Posterior cingulate gyrus (tissue), 11 donors: ENCODE data around the gene IL22RA2.

Experiments
- DNase-seq, 10 donors: peaks; one replicate each; pipeline versions ENCODE4 v3.0.0 to v3.0.0-alpha.2; 2020 to 2021; ENCODE audit warnings: mixed read lengths in 3 of 10
- intact Hi-C: fragments of 100-400 bp; cut with DNase I; formaldehyde crosslinking; loops from one replicate; pipeline ENCODE4 v1.15.1; 2023

The IL22RA2 gene

DNA sequence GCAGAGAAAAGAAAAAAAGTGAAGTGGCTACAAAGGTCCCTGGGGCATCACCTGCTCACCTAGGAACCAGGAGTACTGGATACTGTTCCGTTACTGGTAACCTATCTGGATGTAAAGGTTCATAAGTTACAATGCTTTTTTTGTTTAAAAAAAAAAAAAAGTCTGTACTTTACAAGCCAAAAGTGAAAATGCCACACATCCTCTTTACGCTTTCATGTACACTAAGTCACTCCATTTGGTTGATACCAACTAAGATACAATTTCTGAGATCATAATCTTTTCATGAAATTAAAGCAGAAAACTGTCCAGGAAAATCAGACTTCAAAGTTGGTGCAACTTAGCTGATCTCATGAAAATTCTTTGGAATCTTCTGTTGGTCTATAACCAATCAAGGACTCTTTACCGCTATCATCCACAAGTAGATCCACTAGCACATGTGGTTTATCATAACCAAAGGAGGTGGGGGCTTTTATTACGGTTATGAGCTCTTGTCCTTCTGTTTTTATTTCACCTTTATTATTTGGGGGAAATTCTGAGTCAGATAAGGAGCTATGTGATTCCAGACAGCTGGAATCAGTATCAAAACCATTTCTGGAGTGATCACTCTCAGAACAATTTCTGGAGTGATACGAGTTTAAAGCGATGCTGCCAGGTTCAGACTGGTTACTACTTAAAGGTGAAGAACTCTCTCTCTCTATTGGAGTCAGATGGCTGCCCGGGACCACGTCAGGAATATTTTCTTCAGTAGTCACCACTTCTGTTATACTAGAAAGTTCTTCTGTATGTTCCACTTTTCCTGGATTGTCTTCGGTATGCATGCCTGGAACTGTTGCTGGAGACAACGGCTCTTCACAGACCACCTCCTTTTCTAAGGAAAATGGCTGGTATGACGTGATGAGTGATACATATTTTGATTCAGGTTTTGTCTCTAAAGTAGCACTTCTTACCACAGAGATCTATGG, 24.5 kb upstream of the IL22RA2 start:
- intact Hi-C loops: no loop called here
- no peak for DNase-seq

DNA sequence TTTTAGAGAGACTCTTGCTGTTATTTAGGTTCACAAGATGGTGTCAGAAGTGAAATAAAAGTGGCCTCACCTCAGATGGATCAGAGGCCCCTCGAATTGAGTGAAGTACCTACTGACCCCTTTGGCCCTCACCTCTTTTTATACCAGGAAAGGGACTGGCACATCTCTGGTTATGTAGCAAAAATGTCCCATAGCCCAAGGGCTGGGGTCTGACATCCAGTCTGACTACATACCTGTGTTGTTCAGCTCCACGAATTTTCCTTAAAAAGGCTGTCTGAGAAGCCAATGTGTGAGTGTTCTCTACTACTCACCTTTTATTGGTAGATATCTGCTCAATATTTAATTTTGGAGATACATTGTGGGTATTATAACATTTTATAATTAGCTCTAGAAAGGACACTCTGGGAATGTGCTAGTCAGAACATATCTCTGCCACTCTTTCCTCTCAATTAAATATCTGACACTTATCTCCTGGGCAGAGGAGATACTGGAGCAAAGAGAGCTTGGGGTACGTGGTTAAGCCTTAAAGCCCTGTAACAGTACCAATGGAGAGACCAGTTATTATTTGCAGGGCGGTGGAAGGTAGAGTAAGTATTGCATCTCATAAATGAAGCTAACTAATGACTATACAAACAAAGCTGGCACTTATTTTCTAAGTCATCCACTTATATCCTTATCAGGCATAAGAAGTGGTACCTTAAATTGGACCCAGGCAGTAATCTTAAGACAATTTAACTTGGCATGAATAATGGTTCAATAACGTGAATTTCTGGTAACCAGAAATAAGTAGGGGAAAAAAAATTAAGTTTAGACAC, 20.0 kb upstream of the IL22RA2 start:
- intact Hi-C loops: no loop called here

DNA sequence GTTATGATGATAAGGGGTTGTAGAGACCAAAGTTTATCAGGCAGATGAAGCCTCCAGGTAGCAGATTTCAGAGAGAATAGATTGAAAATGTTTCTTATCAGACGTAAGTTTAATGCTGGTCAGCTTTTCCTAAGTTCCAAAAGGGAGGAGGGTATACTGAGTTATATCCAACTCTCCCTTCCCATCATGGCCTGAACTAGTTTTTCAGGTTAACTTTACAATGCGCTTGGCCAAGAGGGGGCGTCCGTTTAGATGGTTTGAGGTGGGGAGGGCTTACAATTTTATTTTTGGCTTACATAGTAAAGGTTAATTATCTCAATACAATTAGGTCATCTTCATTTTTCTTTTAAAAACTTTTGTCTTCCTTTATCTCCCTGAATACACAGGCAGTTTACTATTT, 19.4 kb upstream of the IL22RA2 start:
- no peak for DNase-seq
- intact Hi-C loops: no loop called here

More for the DNA sequence above, 20.0 kb upstream of the IL22RA2 start:
- DNase-seq: no peak

DNA sequence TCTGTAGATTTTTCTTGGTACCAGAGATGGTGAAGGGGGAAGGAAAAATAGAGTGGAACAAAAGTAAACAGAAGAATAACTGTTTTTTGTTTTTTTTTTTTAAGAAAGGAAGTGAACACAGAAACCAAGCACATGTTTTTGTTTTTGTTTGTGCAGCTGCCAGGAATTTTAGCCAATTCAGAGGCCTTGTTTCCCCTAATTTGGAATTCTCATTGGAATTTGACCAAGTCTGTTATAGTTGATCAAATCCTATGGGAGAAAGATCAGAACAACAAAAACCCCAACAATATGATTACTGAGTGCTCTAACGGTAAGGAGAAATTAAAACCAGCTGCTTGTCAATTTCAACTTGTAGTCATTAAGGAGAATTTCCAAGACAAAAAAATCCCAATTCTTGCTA, 18.2 kb upstream of the IL22RA2 start:
- no peak for DNase-seq
- intact Hi-C loops: no loop called here

DNA sequence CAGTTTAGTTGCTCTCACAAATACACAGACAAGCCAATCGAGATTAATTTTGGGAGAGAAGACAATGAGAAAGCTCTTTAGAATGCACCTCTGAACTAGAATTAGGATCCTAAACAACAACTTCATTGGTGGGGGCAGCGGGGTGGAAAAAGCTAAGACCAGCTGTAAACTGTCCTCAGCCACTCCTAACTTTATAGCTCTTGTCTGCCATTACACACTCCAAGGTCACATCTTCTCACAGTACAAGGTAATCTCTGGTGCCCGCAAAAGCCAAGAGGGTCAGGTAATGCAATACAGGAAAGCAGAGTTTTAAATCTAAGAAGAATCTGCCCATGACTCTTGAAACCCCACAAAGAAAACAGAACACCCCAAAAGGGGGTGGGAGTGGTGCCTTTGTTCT, 17.8 kb upstream of the IL22RA2 start:
- intact Hi-C loops: no loop called here
- no peak for DNase-seq

DNA sequence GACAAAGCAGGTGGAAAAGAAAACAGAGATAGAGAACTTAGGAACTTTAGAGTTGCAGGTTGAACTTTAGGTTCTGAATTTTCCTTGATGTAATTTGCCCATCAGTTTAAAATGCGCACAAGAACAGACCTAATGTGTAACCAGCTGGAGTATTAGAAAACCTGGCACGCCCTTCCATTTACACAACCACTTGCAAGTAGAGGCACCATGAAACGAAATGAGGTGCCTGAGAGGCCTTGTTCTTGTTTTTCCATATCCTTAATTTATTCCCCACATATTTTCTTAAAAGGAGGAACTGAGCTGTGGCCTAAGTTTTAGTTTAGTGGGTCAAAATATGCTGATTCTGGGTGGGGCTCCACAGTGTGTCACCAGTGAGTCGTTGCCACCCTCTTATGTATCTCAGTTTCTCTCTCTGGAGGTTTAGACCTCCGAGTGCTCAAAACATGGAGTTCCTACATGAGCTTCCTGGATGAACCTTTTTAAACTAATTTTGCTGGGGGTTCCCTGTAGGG, 17.2 kb upstream of the IL22RA2 start:
- intact Hi-C loops: no loop called here
- DNase-seq: no peak

DNA sequence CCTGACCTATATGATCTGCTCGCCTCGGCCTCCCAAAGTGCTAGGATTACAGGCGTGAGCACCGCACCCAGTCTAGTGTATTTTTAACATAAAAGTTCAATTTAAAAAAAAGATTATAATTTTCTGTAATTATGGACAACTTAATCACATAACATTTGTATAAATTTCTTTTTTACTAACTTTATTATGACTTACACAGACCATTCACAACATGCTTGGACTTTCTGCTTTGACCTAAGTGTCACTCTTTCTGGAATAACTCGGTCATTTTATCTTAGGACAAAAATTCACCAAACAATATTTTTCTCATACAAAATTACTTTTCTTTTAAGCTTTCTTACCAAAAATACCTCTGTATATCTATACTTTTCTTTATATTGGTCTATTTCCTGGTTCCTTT, 15.4 kb upstream of the IL22RA2 start:
- intact Hi-C loops: no loop called here
- DNase-seq: no peak

DNA sequence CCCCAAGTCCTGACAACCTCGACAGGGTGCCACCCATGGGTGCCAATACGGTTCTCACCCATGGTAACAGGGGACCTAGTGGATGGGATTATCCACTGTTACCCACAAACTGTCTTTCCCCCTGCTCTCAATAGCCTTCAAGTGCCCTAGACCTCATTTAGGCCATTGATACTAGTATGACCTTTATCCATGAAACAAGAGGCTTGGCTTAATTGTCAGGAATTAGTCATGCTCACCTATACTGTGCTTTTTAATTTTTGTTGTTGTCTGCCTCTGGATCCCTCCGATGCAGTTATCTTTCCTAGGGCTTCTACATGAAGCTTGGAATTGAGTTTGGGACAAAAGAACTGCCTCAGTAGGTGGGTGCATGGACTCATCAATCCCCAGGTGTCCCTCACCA, 11.8 kb upstream of the IL22RA2 start:
- no peak for DNase-seq
- intact Hi-C loops: no loop called here

DNA sequence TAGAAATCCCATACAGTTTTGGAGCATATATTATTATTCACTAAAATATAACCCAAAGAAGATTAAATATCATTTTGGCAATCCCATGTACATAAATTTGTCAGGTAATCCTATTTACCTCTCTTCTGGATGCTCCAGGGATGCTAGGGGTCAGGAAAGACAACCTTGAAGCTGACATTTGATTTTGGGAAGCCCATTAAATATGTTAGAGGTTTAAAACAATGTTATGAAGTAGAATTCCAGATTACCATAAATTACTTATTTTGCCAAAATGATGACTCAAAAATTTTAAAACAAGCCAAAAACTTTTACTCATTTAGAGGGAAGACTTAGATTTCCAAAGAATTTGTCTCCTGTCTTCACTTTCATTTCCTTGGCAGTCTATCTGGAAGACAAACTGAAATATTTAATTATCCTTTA, 9.2 kb upstream of the IL22RA2 start:
- no peak for DNase-seq
- intact Hi-C loops: no loop called here

DNA sequence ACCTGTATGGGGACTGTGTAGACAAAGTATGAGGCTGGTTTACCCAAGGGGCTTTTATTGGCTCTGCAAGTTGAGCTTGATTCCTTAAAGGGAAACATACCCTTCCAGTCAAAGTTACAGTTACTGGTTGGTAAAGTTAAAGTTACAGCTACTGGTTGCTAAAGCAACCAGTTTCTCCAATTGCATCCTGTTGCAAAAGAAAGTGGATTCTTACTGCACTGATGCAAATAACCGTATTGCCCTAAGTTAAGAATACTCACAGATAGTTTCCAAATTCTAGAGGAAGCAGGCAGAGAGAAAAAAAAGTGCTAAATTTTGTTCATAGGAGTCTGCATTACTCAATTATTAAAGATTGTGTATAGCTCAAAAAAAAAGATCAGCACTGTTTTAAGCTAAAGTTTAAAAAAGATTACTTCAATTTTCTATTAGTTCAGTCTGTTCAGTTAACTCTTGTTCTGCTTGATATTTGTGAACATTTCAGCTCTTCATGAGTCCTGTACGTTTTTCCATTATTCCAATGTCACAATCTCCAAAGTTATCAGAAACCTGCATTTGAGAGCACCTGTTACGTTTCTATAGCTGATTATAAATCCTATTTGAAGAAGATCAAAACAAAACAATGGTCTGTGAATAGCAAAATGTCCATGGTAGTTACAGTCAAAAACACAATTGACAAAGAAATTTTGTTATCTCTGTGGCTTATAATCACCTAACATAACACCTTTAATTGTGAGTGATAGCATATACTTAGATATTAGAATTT, 8.6 kb upstream of the IL22RA2 start:
- DNase-seq: no peak
- intact Hi-C loops: no loop called here

DNA sequence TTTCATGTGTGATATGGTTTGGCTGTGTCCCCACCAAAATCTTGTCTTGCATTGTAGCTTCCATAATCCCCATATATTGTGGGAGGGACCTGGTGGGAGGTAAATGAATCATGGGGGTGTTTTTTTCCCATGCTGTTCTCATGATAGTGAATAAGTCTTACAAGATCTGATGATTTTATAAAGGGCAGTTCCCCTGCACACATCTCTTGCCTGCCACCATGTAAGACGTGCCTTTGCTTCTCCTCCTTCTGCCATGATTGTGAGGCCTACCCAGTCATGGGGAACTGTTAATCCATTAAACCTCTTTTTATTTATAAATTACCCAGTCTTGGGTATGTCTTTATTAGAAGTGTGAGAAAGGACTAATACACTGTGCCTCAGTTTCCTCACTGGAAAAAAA, 4.2 kb upstream of the IL22RA2 start:
- intact Hi-C loops: no loop called here
- DNase-seq: no peak

DNA sequence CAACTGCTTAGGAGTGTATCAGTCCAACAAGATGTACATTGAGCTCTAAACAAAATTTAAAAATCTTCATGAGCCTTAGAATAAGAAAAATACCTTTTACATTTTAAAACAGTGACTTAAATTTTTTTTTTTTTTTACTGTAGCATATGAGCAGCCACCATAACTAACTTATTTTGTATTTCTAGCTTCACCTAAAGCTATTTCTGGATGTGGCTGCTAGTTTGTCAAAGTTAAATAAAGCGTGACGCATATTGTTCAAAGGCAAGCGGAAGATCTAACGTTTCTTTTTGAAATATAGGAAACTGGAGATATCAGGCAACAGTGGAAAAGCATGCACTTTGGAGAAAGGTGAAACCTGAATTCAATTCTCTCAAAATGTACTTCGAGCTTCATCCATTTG, 3.3 kb upstream of the IL22RA2 start:
- DNase-seq: no peak
- intact Hi-C loops: no loop called here

DNA sequence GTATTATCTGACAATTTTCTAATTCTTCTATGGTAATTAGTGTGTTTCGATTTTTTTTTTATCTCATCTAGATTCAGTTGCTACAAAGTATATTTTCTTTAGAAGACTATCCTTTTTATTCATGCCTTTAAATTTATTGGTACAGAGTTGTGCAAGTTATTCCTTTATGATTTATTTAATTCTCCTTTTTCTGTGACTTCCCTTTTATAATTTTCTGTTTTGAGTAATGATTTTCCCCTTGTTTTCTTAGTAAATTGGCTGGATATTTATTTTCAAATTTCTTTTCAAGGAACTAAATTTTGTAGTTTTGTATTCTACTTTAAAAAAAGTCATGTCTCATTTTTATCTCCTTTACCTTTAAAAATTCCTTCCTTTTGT, 2.4 kb upstream of the IL22RA2 start:
- intact Hi-C loops: no loop called here
- DNase-seq: no peak

DNA sequence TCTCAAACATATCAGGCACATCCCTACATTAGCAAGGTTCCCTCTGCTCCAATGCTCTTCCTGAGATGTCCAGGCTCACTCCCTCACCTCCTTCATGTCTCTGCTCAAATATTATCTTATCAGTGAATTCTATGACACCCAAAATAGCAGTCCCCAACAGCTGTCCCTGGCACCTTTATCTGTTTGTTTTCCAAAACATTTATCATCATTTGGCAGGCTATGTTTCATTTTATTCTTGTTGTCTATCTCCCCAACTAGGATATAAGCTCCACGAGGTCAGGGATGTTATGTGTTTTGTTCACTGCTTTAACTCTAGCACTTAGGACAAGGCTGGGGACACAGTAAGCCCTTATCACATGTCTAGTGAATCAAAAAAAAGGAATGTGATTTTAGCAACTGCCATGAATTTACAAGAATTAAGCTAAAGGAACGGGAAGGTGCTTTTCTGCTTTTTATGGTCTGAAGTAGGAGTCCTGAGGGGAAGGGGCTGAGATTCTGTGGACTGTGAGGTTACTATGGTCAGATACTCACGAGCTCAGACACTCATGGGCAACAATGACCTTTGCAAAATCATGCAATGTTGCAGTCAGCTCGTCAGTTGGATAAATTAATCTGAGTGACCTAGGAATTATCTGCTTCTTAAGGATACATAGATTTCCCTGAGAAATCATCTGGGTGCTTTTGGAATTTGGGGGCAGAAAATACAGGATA, 1.9 kb upstream of the IL22RA2 start:
- no peak for DNase-seq
- intact Hi-C loops: no loop called here

DNA sequence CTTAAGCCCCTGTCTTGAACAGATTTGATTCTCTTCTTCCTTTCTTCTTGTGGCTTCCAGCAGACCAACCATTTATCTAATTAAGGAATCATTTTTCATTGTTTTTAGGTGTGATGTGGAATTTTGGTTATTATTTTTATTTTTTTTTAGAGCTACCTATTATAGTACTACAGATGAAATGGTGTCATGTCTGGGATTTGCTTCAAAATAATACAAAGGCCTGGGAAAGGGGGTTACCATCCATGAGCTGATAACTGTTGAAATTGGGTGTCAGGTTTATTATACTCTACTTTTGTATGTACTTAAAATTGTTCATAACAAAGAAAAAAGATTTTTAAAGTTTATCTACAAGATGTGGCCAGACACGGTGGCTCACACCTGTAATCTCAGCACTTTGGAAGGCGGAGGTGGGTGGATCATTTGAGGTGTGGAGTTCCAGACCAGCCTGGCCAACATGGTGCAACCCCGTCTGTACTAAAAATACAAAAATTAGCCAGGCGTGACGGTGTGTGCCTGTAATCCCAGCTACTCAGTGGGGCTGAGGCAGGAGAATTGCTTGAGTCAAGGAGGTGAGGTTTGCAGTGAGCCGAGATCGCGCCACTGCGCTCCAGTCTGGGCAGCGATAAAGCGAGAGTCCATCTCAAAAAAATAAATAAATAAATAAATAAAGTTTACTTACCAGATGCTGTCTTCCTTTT, 561 bp downstream of the IL22RA2 start:
- no peak for DNase-seq
- intact Hi-C loops: no loop called here

DNA sequence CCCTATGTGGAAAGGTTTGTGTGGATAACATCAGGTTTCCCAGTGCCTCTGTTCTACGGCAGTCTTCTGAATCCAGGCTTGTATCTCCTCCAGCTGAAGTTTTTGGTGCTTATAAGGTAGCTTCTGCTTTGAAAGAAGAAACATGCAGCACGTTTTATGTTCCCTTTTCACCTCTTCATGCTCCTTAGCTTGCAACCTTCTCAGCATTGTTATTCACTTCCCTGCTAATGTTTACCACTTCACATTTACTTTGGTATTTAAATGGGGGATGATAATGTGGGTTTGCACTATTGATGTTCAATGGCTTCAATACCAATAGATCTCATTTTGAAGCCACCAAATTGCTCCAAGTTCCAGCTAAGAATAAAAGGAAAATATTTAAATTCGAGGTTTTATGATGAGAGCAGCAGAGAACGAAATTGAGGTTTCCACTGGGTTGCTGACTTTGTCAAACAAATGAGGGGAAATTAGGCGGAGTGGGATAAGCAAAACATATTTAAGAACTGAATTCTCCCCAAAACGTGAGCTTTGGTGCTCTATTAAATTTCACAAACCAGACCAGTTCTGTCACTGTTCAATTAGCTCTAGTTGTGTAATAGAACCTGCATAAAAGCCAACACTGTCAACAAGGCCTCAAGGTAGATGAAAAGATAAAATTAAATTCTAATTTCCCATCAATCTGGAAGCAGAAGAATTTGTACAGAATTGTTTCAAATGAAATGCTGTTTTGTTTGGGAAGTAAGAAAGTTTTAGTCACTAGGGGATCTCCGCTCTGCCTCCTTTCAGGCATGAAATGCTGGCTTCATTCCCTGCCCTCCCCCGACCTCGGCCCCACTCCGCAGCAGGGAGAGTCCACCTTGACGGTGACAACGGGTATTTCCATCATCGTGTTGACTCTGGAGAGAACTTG, 1.4 kb downstream of the IL22RA2 start:
- intact Hi-C loops: no loop called here
- no peak for DNase-seq

DNA sequence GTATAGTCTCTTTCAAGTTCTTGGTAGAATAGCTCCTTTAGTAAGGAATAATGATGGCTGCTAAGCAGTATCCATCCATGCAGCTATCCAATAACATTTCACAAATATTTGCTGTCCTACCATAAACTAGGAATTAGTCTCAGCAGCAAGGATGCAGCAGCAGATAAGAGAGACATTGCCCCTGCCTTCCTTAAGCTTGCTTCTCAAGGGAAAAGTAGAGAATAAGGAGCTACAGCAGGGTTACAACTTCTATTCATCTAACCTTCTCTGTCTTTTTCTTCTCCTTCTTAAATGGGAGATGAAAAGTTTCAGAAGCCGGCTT, 2.4 kb downstream of the IL22RA2 start:
- intact Hi-C loops: no loop called here

DNA sequence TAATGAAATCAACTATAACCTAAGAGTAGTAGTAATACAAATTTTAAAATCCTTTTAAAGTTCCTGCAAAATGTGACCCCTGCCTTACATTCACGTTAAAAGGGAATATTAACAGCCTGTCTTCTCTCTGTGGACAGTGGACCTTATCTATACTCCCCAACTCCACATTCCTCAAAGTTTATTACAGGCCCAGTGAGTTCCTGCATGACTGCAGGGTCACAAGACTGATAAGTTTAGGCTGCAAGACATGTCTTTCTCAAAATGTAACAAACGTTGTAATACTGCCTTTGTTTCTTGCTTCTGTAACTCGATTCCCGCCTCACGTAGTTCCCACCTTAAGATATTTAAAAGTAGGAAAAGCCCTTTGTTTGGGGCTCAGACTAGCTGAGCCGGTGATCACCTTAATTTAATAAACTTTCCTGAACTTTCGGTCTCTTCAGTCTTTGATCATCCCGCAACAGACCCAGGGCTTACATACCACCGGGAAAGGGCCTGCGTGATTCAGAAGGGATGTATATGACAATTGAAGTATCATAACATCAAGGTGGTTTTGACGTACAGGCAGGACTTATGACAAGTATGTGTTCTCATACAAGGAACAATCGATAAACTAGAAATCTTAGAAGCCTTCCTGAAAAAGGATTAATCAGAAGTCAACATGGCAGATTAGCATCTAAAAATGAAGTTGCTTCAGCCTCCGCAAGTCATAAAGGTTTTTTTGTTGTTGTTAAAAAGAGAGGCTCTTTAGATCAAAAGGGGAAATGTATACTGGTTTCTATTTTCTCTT, 3.0 kb downstream of the IL22RA2 start:
- no peak for DNase-seq
- intact Hi-C loops: no loop called here

More for the DNA sequence above, 2.4 kb downstream of the IL22RA2 start:
- no peak for DNase-seq
